GM18508 (cell line): ENCODE measurements around the gene CAMK2D.

Experiments used
- ATAC-seq: cut with Tn5 transposase; IDR thresholded peaks from one replicate; pipeline ENCODE4 v1.9.1; 2021; ENCODE audit warnings: moderate number of reproducible peaks; ENCODE audit not compliant: insufficient read depth, unreplicated experiment

Gene CAMK2D

DNA sequence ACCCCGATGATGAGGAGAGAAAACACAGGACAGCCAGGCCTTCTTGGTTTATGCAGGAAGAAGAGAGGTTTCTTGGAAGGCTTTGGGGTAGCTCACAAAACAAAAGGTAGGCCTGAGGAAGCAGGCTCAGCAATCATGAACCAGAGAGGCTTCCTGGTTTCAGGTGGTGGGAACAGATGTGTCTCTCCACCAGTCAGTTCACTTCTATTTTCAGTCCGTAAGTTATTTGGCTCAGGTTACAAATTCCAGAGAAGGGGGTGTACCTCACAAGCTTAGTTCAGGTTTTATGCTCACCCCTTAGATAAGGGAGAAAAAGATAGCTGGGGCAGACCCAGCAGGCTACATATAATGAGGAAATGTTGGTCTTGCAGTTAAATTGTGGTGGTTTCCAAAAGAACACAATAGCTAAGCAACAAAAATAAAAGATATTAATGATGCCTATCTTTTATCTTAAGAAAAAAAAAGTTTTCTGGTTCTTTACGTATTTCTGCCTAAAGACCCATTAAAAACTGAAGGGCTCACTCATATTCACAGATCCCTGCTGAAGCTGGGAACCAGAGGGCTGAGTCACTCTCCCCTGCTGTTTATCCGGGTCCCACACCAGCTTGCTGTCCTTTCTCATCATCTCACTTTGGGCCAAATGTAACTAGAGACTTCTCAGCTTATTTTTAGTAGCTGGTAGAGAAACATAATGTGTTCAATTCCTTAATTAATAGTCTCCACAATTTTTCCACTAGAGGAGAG, 177.0 kb downstream of the CAMK2D start:
- no peak for ATAC-seq

DNA sequence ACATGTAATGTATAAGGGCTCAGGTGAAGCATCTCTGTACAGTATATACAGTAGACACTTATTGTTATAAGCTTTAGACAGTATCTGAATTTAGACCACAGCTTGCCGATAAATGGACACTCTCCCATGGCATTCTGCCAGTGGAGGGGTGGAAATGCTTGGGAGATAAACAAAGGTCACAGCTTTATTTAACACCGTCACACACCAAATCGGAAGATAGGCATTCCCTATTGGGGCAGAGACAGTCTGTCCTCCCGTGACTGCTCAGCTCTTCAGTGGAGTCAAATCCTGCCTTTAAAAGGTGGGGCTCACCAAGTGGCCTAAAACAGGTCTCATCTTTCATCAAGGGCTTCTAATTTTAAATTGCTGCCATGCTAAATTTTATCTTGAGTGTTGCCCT, 178.8 kb downstream of the CAMK2D start:
- ATAC-seq: no peak

DNA sequence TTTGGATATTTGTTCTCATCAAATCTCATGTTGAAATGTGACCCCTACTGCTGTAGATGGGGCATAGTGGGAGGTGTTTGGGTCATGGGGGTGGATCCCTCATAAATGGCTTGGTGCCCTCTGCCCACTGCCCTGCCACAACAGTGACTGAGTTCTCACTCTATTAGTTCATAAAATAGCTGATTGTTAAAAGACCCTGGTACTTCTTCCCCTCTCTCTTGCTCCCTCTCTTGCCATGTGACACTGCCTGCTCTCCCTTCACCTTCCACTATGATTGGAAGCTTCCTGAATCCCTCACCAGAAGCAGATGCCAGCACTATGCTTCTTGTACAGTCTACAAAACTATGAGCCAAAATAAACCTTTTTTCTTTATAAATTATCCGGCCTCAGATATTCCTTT, 182.2 kb downstream of the CAMK2D start:
- ATAC-seq: no peak

DNA sequence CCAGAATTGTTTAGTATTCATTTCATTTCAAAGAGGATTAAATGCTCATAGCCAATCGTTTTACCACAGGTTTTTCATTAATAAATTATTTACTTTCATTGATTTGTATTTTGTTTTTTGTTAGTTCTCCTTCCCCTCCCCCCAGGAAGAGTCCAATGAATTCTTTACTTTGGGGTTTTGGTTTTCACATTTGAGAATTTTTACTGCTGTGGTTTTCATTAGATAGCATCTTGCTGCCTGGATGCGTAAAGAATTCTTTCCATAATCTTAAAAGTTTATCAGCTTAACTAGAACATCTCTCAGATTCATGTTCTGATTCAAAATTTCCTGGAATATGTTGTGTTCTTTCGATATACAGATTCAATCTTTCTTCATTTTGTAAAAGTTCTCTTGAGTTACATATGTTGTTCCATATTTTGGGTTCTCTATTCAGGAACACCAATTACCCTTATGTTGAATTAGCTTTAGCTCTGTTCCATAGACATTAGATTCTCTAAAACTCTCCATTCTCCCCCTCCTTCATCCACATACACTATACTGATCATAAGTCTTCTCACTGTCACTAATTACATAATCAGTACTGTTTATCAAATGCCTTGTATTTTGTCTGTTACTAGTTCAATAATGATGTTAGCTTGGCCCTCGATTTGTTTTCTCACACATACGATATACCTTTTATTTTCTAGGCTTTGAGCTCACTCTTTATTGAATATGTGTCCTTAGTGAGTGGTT, 184.4 kb downstream of the CAMK2D start:
- ATAC-seq: no peak

DNA sequence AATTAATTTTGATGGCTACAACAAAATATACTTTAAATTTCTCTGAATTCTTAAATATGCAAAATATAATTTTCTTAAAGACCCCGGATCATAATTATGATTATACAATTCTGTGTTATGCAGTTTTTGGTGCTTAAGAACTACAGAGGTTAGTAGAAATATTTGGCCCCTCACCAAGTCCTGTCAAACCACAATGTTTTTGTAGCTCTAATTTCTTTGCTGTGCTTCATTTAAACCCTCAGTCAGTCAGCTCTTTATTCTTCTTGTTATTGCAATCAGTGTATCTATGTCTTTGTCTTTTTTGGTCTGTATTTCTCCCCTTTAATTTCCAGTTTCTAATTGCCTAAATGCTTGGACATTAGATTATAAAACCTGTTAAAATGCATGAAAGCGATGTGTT, 186.1 kb downstream of the CAMK2D start:
- no peak for ATAC-seq

DNA sequence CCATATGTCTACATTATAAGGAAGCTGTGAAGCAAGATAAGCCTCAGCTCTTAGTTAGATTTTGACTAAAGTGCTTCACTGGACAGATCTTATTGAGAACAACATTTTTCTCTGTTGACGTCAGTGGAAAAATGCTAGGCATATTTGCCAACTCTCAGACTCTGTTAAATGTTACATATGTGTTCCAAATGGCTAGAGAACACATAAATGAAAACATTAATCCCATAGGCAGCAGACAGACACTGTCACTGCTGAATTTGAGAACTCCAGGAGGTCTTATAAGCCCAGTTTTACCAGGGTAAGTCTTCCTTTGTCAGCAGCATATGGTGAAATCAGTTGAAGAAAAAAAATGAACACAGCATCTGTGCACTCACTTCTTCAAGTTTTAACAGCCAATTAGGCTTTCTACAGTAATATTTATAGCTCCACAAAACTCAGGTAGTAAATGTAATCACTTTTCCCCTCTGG, 186.9 kb downstream of the CAMK2D start:
- ATAC-seq: no peak

DNA sequence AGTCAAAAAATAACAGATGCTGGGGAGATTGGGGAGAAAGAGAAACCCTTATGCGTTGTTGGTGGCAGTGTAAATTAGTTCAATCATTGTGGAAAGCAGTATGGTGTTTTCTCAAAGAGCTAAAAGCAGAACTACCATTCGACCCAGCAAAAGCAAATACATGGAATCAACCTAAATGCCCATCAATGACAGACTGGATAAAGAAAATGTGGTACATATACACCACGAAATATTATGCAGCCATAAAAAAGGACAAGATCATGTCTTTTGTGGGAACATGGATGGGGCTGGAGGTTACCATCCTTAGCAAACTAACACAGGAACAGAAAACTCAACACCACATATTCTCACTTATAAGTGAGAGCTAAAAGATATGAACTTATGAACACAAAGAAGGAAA, 188.9 kb downstream of the CAMK2D start:
- no peak for ATAC-seq

DNA sequence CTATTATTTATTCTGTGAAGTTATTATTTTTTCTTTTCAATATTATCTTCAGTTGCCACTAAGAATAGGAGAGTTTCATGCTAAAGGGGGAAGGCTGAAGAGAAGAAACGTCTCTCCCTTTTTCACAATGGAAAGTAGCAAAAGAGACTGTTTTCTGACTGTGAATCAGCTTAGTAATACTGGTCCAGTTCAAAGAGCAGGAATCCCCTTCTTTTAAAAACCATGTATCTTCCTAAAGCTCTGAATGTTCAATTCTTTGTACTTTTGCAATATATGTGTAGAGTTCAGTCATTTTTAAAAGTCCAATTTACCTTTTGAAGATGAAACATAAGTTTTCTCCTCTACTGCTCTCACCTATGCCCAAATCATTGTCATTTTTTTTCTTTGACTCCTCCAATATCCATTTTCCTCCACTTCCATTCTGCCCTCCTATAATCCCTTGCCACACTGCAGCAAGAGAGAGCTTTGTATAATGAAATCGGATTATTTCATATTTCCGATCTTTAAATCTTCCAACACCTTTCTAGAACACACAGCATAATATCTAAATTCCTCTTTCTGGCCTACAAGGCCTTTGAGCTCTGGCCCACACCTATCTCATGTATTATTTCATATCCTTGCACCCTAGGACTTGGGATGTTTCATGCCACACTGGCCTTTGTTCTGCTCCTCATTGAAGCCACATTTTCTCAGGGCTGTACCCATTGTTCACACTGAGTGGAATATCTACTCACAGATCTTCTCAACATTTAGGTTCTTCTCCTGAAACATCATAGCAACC, 195.3 kb downstream of the CAMK2D start:
- ATAC-seq: no peak

DNA sequence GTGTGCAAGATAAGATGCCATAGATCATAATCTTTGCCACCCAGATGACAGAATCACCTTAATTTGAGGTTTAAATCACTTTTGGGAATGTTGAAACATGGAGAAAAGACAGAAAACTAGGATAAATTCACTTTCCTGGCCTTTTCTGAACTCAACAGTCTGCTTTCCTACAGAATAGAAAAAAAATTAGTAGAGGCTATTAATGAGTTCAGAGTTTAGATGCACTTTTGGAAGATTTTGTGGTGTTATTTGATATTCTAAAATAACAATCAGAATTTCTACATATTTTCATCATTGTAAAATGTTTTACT, 195.9 kb downstream of the CAMK2D start:
- ATAC-seq: no peak

DNA sequence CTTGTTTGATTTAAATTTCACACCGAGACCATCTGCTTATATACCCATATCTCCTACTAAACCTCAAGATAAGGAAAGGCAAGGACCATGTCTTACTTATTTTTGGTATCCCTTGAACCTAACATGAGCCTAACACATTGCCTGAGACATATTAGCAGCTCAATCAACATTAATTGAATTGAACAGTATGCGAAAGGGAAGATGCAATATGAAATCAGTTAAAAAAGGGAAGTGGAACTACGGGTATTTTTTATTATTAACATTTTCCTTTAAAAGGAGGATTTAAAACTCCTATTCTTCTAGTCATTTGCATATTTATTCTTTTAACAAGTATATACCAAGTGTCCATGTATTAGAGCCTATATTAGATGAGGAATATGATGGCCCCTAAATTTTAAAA, 197.0 kb downstream of the CAMK2D start:
- no peak for ATAC-seq

DNA sequence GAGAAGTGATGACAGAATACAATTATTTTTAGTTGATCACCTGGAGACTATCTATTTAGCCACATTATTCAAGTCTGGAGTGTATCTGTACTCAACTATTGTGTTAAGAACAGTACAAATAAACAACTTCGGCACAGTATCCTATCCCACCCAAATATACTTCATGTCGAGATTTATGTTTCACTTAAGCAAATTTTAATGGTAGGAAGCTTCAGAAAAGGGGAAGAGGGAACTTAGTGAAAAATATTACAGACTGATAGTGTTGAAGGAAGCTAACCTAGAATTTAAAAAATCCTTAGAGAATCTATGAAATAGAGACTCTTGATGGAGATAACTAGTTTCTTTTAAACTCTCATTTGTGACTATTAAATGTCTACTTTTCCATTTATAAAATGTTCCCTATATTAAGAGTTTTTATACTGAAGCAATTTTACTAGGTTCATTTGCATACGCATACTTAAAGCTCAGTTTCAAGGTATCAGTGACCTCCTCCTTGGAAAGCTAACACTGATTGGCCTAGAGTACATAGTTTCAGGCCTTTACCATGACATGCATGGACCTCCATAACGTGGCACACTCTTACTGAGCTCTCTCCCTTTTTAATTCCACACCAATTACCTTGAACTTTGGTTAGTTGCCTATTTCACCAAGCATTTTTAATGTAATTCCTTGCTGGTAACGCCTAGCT, 197.7 kb downstream of the CAMK2D start:
- no peak for ATAC-seq

DNA sequence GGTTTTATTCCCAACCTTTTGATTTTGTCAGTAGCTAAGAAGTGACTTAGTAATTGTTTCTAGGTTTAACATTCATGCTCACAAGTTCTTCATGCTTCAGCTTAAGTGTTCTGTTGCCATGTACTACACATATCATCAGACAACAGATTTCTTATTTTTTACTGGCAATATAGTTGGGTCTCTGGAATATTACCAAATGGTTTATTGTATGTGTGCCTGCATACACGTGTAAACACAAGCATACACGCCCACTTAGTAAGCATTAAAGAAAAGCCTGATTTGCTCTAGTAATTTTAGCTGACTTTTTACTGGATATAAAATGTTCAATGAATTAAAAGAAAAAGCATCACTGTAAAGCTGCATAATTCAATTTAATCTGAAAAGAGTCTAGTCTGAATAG, 199.8 kb downstream of the CAMK2D start:
- ATAC-seq: no peak

DNA sequence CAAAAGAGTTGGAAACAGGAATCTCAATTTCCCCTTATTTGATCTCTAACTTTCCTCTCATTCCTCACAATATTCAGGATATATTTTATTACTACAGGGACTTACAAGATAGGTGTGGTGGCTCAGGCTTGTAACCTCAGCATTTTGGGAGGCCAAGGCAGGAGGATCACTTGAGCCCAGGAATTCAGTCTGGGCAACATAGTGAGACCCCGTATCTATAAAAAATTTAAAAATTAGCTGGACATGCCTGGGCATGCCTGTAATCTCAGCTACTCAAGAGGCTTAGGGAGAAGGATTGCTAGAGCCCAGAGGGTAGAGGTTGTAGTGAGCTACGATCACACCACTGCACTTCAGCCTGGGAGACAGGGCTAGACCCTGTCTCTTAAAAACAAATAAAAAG, 200.4 kb downstream of the CAMK2D start:
- no peak for ATAC-seq

DNA sequence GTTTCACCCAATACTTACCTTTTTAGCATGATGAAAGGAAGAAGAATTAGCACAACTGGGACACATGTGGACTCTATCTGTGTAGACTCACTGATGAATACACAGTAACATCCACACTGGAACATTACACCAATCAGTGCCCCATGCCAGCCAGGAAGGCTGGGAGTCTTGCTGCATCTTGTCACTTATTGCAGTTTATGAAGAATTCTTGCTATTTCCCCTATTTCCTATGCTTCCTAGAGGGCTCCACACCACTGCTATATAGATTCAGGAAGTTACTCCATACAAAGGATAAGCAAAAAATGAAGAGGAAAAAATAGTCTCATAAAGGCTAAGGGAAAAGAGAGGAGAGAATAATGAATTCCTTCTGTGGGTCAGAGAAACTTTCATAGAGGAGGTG, 201.0 kb downstream of the CAMK2D start:
- ATAC-seq: no peak

DNA sequence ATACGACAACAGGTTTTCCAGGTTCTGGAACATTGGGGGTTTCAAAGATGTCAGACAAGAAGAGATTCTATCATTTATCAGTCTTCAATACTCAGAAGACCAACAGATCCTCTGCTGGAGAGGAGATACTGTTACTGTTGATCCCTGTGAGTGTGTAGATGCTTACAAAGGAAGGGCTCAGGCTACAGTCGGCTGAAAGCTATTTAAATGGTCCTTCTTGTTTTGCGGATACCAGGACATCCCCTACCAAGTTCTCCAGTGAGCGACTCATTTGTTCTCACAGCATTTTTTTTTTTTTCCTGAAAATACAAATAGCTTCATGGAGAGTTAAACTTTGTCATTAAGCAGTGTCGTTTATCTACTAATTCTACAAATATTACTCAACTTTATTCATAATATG, 201.6 kb downstream of the CAMK2D start:
- no peak for ATAC-seq

DNA sequence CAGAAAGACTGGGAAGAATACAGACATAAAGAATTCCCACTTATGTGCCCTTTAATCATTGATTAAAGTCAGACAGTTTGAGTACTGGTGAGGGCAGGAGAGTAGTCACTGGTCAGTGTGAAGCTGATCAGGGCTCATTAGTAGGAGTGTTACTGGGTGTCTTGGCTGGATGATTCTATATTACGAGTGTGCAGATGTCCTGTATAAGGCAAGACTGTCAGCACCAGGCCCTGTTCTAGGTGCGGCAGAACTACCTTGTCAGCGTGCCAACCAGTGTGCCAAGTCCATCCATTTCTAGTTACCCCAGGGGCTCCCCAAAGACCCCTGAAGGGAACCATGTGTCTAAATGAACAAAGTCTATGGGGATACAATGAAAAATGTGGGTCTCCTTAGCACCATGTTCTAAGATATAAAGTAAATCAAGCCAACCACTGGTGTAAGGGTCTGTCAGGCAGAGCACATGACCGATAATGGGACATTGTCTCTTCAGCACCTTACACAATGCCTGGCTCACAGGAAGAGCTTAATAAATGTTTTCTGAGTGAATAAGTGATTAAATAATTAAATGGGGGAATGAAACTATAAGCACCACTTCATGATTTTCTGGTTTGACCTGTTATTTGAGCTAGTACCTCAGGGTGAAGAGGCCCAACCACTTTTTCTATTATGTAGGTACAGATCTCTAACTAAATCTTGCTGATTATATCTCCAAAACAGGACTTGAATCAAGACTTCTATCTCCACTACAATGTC, 205.0 kb downstream of the CAMK2D start:
- no peak for ATAC-seq

DNA sequence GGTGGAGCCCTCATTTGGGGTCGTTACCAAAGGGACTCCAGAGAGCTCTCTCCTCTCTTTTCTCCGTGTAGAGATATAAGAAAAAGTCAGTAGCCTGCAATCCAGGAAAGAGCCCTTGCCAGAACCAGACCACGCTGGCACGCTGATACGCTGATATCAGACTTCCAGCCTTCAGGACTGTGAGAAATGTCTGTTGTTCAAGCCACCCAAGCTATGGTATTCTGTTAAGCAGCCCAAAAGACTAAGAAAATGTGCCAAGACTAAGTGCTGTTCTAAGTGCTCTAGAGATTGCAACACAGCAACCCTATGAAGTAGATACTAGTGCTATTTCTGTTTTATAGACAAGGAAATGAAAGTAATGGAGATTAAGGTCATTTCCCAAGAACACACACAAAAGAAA, 205.7 kb downstream of the CAMK2D start:
- ATAC-seq: no peak

DNA sequence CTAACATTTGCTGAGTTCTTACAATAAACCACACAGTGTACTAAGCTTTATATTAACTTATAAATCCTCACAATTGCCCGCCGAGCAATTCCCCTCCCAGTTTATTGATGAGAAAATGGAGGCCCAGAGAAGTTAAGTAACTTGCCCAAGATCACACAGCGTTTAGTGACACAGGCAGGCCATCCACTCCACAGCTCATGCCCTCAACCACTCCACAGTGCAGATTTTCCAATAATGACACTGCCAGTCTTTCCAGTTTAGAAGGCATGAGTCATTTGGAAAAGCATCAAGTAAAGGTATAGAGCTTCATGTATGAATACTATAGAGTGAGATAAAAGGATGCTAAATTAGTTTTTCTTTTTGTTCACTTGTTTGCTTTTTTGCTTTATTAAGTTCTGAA, 208.5 kb downstream of the CAMK2D start:
- ATAC-seq: no peak

DNA sequence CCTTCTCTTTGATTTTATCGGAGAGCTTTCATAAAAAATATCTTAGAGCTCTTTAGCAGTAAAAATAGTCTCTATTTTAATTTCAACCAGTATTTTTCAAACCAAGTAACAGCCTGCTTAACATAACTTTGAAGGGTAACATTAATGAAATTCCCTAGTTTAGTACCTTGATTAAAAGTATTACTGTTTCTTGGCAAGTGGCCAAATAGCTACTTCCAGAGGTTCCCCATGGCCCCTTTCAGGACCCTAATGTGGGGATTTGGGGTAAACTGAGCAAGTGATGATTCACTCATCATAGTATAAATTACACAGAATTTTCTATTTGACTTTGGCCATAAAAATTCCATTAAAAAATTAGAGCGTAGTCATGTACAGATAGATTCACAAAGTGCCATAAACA, 211.0 kb downstream of the CAMK2D start:
- ATAC-seq: no peak

DNA sequence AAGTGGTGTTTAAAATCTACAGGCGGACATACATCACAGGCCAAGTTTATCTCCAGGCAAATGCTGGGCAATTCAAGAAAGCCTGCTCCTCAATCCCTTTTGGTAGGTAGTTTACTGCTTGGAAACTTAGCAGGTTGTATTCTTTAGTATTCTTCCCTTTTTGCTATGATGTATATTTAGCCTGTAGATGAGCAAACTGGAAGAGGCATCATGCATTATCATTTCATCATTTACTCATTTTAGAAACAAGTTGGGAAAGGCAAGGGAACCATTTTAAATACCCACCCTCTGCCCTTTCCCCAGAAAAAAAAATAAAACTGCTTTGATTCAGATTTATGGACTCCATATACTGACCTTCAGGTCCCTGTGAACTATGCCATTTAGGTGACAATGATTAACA, 213.2 kb downstream of the CAMK2D start:
- ATAC-seq: no peak
